ENCODE results near the gene HTR6.

HTR6 gene

GRCh38 chr1:19687414-19687813, 22.7 kb downstream of the HTR6 start:
- no peak for DNase-seq (ENCODE audit: low spot score)
- no peak for FAIRE-seq

GRCh38 chr1:19688041-19688842, 23.6 kb downstream of the HTR6 start:
- no peak for DNase-seq (ENCODE audit: low spot score)
- no peak for FAIRE-seq

GRCh38 chr1:19689085-19689757, 24.5 kb downstream of the HTR6 start:
- no peak for FAIRE-seq

GRCh38 chr1:19689856-19690255, 25.2 kb downstream of the HTR6 start:
- no peak for FAIRE-seq

More at GRCh38 chr1:19689085-19689757, 24.5 kb downstream of the HTR6 start:
- no peak for DNase-seq (ENCODE audit: low spot score)

GRCh38 chr1:19690342-19690741, 25.7 kb downstream of the HTR6 start:
- no peak for FAIRE-seq

More at GRCh38 chr1:19689856-19690255, 25.2 kb downstream of the HTR6 start:
- no peak for DNase-seq (ENCODE audit: low spot score)

GRCh38 chr1:19694298-19694697, 29.6 kb downstream of the HTR6 start:
- DNase-seq (ENCODE audit: low spot score) (no peak), FAIRE-seq (no peak)

More at GRCh38 chr1:19690342-19690741, 25.7 kb downstream of the HTR6 start:
- no peak for DNase-seq (ENCODE audit: low spot score)

GRCh38 chr1:19695772-19696171, 31.1 kb downstream of the HTR6 start:
- no peak for FAIRE-seq
- no peak for DNase-seq (ENCODE audit: low spot score)

GRCh38 chr1:19696820-19697219, 32.1 kb downstream of the HTR6 start:
- FAIRE-seq (no peak), DNase-seq (ENCODE audit: low spot score) (no peak)

- no peak for DNase-seq (ENCODE audit: low spot score)
- FAIRE-seq: no peak
Measured at GRCh38 chr1:19698181-19698580, 33.5 kb downstream of the HTR6 start.

GRCh38 chr1:19700079-19700777, 35.6 kb downstream of the HTR6 start:
- FAIRE-seq: no peak

GRCh38 chr1:19703280-19703679, 38.6 kb downstream of the HTR6 start:
- FAIRE-seq (no peak), DNase-seq (ENCODE audit: low spot score) (no peak)

More at GRCh38 chr1:19700079-19700777, 35.6 kb downstream of the HTR6 start:
- no peak for DNase-seq (ENCODE audit: low spot score)

GRCh38 chr1:19704247-19705113, 39.8 kb downstream of the HTR6 start:
- FAIRE-seq (no peak), DNase-seq (ENCODE audit: low spot score) (peak; percentile 86)

GRCh38 chr1:19705464-19705863, 40.8 kb downstream of the HTR6 start:
- DNase-seq (ENCODE audit: low spot score) (no peak), FAIRE-seq (no peak)

GRCh38 chr1:19706136-19706535, 41.5 kb downstream of the HTR6 start:
- no peak for FAIRE-seq
- DNase-seq (ENCODE audit: low spot score): no peak

GRCh38 chr1:19708567-19709110, 44.0 kb downstream of the HTR6 start:
- DNase-seq (ENCODE audit: low spot score) (no peak), FAIRE-seq (no peak)

GRCh38 chr1:19709260-19709793, 44.7 kb downstream of the HTR6 start:
- FAIRE-seq (no peak), DNase-seq (ENCODE audit: low spot score) (no peak)

- FAIRE-seq: no peak
- DNase-seq (ENCODE audit: low spot score): no peak
Measured at GRCh38 chr1:19710825-19711611, 46.3 kb downstream of the HTR6 start.

GRCh38 chr1:19712928-19713327, 48.3 kb downstream of the HTR6 start:
- no peak for DNase-seq (ENCODE audit: low spot score)
- FAIRE-seq: no peak

GRCh38 chr1:19715334-19716203, 50.9 kb downstream of the HTR6 start:
- peak; percentile 94 for DNase-seq (ENCODE audit: low spot score)
- FAIRE-seq: no peak

Data from urothelium cell line (cell line).